Daoy (cell line): ENCODE results near the gene TMEM87B. TPM values are rescaled to one million over a fixed set of nuclear protein-coding genes. Genes with fewer than 3 reads are reported as not detected.
"Not testable (repeated sequence)": the region's sequence is repeated elsewhere in the genome, so short reads cannot be mapped to it uniquely, and the experiment has no call there.

ENCODE experiments used
- DNase-seq: peaks from one replicate; pipeline ENCODE4 v3.0.0-alpha.2; 2015; ENCODE audit warnings: low read depth
- total RNA-seq: library from RNA; depleted of rRNA; stranded (reverse); fragments of >200 nt; shearing (Covaris generic); gene quantifications from 2 replicates; pipeline ENCODE4 v1.2.3, GENCODE V29; 2014

TMEM87B gene
- total RNA-seq, 1 experiment from 2014 or later = 14.1 TPM

- no peak for DNase-seq
These were observed 78.3 kb downstream of the TMEM87B start for GRCh38 chr2:112133344-112133743.

GRCh38 chr2:112134120-112134519 lies 79.1 kb downstream of the TMEM87B start:
- DNase-seq = no peak

GRCh38 chr2:112136096-112136495 lies 81.0 kb downstream of the TMEM87B start:
- DNase-seq = no peak

- peak; percentile 16 for DNase-seq
These were observed 82.6 kb downstream of the TMEM87B start for GRCh38 chr2:112137516-112138158.

- DNase-seq = peak; percentile 26
These were observed 83.3 kb downstream of the TMEM87B start, which contains the start of gene FBLN7 for GRCh38 chr2:112138159-112139032. Gene FBLN7 (plus strand): TSS chr2:112138385. CDS start chr2:112138656, 271 bp downstream.

- DNase-seq = not testable (repeated sequence)
These were observed 84.1 kb downstream of the TMEM87B start for GRCh38 chr2:112139033-112139614.

- not testable (repeated sequence) for DNase-seq
These were observed 84.7 kb downstream of the TMEM87B start for GRCh38 chr2:112139661-112140204.

- DNase-seq = no peak
These were observed 85.2 kb downstream of the TMEM87B start for GRCh38 chr2:112140205-112140802.

- no peak for DNase-seq
These were observed 86.0 kb downstream of the TMEM87B start for GRCh38 chr2:112140899-112141625.

GRCh38 chr2:112141626-112142007 lies 86.5 kb downstream of the TMEM87B start:
- DNase-seq = no peak

- DNase-seq = no peak
These were observed 87.5 kb downstream of the TMEM87B start for GRCh38 chr2:112142525-112143078.

GRCh38 chr2:112143150-112143549 lies 88.1 kb downstream of the TMEM87B start:
- DNase-seq = no peak

- DNase-seq = no peak
These were observed 89.9 kb downstream of the TMEM87B start for GRCh38 chr2:112144966-112145365.

GRCh38 chr2:112147382-112148168 lies 92.5 kb downstream of the TMEM87B start:
- no peak for DNase-seq

GRCh38 chr2:112148477-112148876 lies 93.4 kb downstream of the TMEM87B start:
- DNase-seq = no peak

- no peak for DNase-seq
These were observed 94.1 kb downstream of the TMEM87B start for GRCh38 chr2:112149194-112149593.

GRCh38 chr2:112149866-112150435 lies 94.9 kb downstream of the TMEM87B start:
- no peak for DNase-seq

- peak; percentile 73 for DNase-seq
These were observed 95.4 kb downstream of the TMEM87B start for GRCh38 chr2:112150447-112150846.

GRCh38 chr2:112150851-112151250 lies 95.8 kb downstream of the TMEM87B start:
- DNase-seq = no peak

GRCh38 chr2:112151271-112151670 lies 96.2 kb downstream of the TMEM87B start:
- no peak for DNase-seq
